ENCODE data around the gene MARK3.
"Not testable (repeated sequence)": the region's sequence is repeated elsewhere in the genome, so short reads cannot be mapped to it uniquely, and the experiment has no call there.

MARK3 gene

GRCh38 chr14:103385152-103385928 is at the start of gene MARK3:
MARK3 (plus strand) TSS chr14:103385415; CDS start chr14:103386030, 615 bp downstream.
- peak; percentile 97 for DNase-seq

- DNase-seq, result no peak
These were observed 49.0 kb upstream of the MARK3 start for GRCh38 chr14:103336191-103336590.

GRCh38 chr14:103337794-103338193 is 47.4 kb upstream of the MARK3 start:
- no peak for DNase-seq

GRCh38 chr14:103339561-103339960 is 45.7 kb upstream of the MARK3 start:
- no peak for DNase-seq

GRCh38 chr14:103340480-103341212 is 44.6 kb upstream of the MARK3 start:
- DNase-seq, result no peak

- no peak for DNase-seq
These were observed 43.7 kb upstream of the MARK3 start for GRCh38 chr14:103341250-103342129.

- DNase-seq, result no peak
These were observed 41.9 kb upstream of the MARK3 start for GRCh38 chr14:103343164-103343879.

GRCh38 chr14:103343905-103344797 is 41.1 kb upstream of the MARK3 start:
- DNase-seq, result no peak

- DNase-seq, result no peak
These were observed 38.9 kb upstream of the MARK3 start for GRCh38 chr14:103346286-103346685.

- DNase-seq, result no peak
These were observed 38.0 kb upstream of the MARK3 start for GRCh38 chr14:103347091-103347815.

- no peak for DNase-seq
These were observed 37.1 kb upstream of the MARK3 start for GRCh38 chr14:103348154-103348553.

- DNase-seq, result no peak
These were observed 35.2 kb upstream of the MARK3 start for GRCh38 chr14:103349982-103350381.

GRCh38 chr14:103353362-103353761 is 31.9 kb upstream of the MARK3 start:
- no peak for DNase-seq

GRCh38 chr14:103354141-103354540 is 31.1 kb upstream of the MARK3 start:
- no peak for DNase-seq

GRCh38 chr14:103356024-103356682 is 29.1 kb upstream of the MARK3 start:
- no peak for DNase-seq

GRCh38 chr14:103357552-103357951 is 27.7 kb upstream of the MARK3 start:
- DNase-seq, result not testable (repeated sequence)

- no peak for DNase-seq
These were observed 24.7 kb upstream of the MARK3 start for GRCh38 chr14:103360548-103360947.

- DNase-seq, result peak; percentile 20
These were observed 23.3 kb upstream of the MARK3 start for GRCh38 chr14:103361867-103362266.

GRCh38 chr14:103362780-103363179 is 22.4 kb upstream of the MARK3 start:
- no peak for DNase-seq

GRCh38 chr14:103366741-103367140 is 18.5 kb upstream of the MARK3 start:
- no peak for DNase-seq
